CD4-positive, alpha-beta T cell treated with Interleukin-17A for 1 hour (primary cell): ENCODE data around the gene MAP4K2.
"Not testable (repeated sequence)": the region's sequence is repeated elsewhere in the genome, so short reads cannot be mapped to it uniquely, and the experiment has no call there.

Experiments used
- DNase-seq: peaks from one replicate; pipeline ENCODE4 v3.0.0-alpha.2; 2020

The MAP4K2 gene

DNA sequence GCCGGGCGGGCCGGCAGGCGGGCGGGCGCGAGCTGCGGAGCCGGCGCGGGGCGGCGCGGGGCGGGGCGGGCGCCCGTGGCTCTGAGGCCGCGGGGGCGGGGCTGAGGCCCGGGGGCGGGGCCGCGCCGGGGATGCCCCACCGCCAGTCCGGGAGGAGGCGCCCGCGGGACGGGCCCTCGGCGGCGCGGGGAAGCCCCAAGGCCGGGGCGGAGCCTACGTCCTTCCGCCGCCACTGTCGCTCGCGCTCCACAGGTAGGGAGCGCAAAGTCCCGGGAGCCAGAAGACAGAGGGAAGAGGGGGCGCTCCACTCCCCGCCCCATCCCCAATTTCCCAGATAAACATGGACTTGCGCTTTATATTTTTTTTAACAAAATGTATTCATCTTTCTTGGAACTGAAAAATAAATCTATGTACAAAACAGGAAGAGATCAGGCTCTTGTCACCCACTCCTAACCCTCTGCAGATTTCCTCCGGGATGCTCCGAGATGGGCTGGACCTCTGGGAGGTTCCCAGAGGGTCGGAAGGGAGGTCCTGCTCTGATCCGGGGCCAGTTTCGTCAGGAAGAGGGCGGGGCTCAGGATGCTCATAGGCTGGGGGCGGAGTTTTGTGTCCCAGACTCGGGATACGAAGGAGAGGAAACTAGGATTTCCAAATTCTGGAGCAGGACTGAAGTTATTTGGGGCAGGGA lies at the start of gene MAP4K2:
Gene MAP4K2, minus strand, starts transcription at position 57 of the 688 bp plus-strand sequence. CDS start 65 bp downstream, outside the sequence.
- DNase-seq: peak; percentile 88

DNA sequence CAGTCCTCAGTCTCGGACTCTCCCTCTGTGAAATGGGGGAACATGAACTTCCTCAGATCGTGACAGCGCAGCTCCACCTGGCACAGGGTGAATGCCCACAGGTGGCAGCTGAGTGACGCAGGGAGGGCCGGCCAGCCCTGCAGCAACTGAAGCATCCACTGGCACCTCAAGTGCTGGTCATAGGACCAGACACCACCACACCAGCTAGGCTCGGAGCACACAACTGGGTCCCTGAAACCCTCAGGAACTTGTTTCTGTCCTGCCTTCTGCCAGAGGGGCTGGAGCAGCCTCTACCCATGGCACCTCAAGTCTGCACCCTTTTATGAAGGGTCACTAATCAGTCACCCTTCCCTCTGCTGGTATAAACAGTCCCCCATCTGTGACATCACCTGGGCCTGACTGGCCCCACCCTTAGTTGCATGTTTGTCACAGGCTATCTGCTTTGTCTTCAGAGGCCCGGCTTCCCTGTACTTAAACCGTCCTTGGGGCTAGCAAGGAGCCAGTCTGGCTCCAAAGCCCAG lies 48.9 kb upstream of the MAP4K2 start:
- no peak for DNase-seq

DNA sequence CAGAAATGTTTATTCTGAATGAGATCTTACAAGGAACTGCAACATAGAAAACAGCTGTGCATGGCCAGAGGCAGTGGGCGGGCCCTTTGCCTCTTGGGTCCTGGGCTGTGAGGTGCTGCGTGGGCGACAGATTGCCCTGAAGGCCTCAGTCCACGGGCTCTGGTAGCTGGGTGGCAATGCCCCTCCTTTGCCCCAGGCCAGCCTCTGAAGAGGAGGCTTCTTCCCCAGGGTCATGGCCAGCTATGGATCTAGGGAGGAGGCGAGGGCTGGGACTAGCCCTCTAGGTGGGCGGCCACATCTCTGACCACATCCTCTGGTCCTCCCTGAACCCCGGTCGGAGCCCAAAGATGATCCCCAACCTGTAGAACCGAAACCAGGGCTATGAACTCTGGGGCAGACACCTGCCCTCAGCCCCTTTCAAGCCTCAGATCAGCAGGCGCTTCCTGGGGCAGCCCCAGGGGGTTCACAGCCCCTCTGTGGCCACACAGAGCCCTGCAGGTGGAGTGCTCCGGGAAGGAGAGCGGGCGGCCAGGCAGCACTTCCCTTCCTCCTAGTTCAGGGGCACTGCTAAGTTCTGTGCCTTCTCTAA lies 48.1 kb upstream of the MAP4K2 start:
- peak; percentile 76 for DNase-seq

DNA sequence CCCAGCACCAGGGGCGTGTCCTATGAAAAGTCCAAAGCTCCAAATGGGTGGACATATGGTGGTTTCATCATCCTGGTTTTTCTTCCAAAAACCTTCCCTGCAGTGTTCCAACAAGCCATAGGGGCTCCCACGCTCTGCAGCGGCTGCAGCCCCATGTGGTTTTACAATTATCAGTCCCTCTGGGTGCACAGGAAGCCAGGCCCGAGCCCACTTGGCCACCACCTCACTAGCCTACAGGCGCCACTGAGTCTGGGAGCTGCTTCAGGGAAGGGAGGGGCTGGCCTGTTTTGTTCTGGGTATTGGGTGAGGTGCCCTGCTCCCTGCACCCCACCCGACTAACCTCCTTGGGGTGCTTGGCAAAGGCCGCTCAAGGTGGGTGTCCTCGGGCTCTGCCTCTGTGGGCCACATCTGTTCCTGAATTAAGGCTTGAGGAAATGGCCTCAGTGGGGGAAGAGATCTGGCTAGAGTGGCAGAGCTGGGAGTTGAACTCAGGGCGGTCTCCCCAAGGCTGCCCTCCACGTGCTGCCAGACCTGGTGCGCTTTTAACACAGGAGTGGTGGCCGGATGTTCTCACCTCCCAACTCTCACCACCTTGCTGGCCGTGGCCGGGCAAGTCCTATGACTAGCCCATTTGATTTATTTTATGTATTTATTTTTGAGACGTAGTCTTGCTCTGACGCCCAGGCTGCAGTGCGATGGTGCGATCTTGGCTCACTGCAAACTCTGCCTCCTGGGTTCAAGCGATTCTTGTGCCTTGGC lies 46.8 kb upstream of the MAP4K2 start:
- DNase-seq: no peak

DNA sequence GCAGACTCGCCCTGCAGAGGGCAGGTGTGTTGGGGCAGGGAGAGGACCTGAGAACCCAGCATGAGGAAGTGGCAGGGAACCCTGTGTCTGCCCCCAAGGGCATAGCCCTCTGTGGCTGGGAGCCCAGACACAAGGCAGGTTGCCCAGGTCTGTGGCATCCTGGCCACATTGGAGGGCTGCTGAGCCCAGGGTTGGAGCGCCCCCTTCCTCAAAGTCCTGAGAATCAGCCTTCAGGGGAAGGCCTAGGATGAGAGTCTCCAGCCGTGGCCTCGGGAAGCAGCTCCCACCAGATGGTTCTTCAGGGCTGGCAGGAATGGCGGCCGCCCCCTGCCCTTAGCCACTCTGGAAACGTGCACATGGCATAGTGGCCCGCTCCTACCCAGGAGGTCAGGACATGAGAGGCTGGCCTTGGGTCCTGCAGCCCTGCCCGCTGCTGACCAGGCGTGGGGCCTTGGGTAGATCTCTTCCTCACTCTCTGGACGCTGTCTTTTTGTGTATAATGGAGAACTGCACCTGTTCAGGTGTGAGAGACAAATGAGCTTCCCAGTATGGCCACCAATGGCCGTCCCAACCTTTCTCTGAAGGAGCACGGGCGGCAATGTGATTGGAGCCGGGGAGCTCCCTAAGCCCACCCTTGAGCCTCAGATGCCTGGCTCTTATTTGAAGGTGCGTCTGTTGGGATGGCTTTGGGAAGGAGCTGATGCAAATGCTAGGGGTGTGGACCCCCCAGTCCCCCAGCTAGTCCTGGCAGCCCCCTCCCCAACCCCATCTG lies 46.0 kb upstream of the MAP4K2 start:
- peak; percentile 49 for DNase-seq

DNA sequence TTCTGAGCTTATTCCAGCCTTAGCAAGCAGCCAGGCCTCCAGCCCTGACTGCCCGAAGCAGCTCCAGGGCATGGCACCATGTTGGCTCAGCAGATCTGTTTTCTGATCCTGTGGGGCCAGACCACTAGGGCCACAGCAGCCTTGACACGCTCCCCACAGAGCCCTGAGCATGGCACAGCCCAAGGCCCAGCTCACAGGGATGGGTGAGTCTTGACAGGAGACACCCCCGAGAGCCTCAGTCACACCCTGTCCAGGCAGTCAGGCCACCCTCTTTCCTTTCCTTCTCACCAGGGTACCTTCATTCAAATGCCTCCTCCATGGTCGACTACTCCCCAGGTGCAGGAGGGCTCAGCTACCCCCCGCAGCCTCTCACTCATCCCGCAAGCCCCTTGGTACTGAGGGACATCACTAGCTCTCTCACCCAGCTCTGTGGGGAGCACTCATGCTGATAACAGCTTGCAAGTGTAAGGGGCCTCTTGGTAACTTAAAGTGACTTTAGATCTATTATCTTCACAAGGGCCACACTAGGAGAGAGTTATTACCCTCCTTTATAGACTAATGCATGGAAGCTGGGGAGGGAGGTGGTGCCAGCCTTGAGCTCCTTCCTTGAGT lies 45.3 kb upstream of the MAP4K2 start:
- DNase-seq: no peak

DNA sequence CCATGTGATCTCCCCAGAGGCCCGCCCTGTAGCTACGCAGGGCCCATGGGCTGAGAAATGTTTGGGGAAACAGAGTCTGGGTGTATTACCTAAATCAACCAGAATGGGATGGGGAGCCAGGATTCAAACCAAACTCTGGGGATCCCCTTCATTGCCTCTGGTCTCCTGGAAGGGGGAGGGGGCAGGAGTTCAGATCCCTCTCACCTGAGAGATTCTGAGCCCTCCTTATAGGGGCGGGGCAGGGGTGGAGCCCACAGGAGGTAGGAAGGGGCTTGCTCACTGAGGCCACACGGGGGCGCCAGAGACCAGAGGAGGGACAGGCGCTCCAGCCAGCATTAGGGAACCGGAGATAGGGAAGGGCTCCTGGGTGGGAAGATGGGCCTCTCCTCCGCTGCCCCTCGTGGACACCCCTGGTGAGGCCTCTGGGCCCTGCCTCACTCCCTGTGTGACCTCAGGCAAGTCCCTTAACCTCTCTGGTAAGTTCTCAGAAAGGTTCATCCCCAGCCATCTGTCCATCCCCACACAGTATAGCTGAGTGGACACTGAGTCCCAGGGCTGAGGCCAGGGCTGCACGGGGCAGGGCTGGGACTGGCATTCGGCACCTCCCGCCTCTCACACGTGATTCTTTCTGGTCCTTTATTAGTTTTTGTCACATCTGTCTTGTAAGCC lies 44.1 kb upstream of the MAP4K2 start:
- DNase-seq: peak; percentile 91

DNA sequence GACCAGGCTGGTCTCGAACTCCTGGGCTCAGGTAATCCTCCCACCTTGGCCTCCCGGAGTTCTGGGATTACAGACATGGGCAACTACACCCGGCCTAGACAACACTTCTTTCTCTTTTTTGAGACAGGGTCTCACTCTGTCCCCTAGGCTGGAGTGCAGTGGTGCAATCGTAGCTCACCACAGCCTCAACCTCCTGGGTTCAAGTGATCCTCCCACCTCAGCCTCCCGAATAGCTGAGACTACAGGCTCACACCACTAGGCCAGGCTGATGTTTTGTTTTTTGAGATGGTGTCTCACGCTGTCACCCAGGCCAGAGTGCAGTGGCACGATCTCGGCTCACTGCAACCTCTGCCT lies 42.7 kb upstream of the MAP4K2 start:
- not testable (repeated sequence) for DNase-seq

DNA sequence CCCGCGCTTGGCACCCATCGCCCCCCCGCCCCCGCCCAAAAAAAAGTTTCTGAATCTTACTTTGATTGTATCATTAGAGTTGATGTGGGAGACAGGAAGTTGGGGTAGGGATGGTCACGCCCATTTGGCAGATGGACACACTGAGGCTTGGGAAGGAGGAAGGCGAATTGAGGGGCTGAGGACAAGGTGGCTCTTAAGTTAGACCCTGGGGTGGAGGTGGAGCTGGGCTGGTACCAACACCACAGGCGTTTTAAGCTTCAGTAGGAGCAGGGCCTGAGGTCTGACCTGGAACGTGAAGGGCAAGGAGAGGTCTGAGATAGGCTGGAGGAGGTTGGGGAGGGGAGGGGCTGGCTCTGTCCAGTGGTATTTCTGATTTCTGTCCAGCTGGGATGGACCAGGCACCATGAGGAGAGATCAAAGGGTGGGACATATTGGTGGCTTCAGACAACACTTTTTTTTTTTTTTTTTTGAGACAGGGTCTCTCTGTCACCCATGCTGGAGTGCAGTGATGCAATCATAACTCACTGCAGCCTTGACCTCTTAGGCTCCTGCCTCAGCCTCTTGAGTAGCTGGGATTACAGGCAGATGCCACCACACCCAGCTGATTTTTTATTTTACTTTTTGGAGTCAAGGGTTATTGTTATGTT lies 42.2 kb upstream of the MAP4K2 start:
- no peak for DNase-seq

DNA sequence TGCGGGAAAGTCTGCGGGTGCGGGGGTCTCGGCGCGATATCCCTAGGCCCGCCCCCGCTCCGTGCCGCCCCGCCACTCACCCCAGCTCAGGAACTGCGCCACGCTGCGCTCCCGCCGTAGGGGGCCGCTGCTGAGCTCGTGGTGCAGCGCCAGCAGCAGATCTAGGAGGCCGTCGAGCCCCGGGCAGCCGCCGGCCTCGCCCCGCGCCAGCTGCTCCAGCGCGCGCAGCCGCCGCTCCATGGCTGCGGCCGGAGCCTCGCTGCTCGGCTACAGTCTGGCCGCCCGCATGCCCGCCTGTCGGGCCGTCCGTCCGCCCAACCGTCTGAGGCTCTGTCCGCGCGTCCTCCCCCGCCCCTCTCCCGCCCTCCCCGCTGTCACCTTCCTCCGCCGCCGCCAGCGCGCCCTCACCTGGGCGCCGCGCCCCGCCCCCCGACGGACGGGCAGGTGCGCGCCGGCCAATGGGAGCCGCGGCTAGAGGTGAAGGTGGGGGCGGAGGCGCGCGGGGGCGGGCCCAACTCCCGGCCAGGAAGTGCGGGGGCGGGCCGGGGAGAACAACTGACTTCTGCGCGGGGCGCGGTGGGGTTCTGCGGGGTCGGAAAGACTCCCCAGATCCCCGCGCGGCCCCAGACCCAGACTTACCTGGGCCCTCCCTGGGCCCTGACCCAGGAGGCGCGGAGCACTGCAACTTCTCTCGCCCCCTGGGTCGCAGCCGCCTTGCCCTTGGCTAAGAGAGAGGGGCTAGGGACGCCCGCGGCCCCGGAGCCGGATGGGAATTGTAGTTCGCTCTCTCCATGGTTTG lies 41.5 kb upstream of the MAP4K2 start, which contains the start of gene CDC42BPG:
Gene CDC42BPG, minus strand, starts transcription at position 324 of the 799 bp plus-strand sequence. Its CDS starts 84 bp downstream, at position 240.
- peak; percentile 82 for DNase-seq

DNA sequence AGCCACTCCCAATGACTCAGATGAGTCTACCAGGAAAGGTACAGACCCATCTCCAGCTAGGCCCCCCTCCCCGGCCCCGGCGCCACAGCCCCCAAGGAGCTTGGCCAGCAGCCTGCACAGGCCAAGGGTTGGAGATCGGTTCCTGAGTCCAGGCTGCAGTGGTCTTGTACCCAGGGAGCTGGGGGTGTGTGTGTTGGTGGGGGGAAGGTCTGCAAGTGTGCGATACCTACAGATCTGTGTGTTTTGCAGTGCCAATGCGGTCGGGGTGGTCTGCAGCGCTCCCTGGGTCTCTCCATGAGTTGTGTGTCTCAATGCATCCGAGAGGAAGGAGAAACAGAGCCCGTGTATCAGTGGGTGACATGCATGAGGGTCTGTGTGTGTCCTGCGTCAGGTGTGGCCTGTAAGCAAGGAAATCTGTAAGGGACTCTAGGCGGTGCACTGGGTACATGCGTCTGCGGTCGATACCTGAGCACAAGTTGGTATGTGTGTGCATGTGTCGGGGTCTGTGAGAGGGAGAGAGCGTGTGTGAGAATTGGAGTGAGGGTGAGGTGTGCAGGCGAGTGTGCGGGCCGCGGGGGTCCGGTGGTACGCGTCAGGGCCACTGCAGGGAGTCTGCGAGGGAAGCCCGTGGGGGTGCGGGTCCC lies 40.8 kb upstream of the MAP4K2 start:
- no peak for DNase-seq

DNA sequence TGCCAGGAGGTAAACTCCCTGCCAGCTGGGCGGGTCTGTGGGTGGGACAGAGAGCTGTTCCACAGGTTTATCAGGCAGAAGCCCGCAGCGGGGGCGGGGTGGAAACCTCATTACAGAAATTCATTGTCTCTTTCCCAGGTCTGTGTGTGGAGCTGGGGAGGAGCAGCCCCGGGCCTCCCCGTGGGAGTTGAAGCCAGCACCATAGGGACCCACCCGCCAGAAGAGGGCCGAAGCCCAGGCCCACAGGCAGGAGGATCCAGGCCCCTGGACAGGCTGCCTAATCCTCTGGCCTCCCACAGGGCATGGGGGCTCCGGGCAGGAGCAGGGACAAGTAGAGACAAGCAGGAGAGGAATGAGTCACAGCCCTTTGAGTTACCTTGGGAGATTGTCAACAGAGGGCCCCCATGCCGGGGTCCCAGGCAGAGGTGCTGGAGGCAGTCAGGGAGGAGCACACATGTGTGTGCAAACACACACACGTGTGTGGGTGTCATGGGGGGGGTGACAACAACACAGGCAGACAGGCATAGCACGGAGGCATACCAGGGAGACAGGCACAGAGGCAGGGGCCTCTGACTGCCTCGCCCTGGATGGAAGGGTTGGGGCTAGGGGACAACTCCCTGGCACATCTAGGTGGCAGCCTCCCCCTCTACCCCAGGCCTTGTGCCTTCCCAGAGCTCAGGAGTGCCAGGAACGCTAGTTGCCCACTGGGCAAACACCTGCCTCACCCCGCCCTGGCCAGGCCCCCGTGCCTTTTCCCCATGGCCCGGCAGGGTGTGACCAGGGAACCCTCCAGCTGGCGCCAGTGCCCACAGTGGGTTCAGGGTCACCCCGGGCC lies 40.1 kb upstream of the MAP4K2 start:
- DNase-seq: no peak

DNA sequence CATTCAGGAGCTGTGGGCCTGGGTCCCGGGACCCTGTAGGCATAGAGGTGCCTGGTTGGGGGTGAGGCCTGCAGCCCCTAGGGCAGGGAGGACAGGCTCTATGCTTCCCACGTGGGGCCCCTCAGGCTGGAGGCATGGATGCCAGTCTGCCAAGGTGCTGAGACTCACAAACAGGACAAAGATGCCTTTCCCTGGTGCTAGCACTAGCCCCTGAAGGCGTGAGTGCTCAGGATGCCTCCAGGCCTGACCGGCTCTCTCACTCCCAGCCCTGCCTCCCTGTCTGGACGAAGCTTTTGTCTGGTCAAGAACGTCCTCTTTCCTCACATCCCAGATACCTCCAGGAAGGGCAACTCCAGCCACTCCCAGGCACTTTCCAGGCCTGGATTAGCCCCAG lies 39.3 kb upstream of the MAP4K2 start:
- DNase-seq: no peak

DNA sequence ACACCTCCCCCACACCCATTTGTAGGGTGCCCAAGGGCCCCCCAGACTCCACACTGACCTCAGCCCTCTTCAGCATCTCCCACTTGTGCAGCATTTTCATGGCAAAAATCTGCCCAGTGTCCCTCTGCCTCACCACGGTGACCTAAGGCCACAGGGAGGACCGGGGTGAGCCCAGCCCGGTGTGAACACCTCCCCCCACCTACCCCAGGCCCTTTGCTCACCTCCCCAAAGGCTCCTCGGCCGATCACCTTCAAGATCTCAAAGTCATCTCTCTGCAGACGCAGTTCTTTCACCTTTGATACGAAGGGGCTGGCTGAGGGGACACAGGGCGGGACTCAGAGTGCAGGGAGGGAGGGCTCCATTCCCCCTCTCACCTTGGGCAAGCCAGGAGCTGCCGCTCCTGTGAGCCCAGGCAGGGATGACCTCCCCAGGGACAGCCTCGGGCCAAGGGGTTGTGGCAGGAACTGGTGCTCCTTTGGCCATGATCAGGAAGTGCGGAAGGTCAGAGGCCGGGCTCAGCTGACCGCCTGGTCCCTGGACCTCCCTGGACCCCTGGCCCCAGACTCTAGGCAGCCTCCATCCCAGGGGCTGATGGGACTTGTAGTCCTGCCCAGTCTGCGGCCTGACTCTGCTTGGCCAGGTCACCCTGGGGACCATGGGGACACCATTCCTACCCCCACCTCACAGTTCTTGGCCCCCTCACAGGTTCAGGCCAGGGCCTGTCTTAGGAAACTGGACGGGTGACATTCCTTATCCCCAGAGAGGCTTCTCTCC lies 38.8 kb upstream of the MAP4K2 start:
- no peak for DNase-seq

DNA sequence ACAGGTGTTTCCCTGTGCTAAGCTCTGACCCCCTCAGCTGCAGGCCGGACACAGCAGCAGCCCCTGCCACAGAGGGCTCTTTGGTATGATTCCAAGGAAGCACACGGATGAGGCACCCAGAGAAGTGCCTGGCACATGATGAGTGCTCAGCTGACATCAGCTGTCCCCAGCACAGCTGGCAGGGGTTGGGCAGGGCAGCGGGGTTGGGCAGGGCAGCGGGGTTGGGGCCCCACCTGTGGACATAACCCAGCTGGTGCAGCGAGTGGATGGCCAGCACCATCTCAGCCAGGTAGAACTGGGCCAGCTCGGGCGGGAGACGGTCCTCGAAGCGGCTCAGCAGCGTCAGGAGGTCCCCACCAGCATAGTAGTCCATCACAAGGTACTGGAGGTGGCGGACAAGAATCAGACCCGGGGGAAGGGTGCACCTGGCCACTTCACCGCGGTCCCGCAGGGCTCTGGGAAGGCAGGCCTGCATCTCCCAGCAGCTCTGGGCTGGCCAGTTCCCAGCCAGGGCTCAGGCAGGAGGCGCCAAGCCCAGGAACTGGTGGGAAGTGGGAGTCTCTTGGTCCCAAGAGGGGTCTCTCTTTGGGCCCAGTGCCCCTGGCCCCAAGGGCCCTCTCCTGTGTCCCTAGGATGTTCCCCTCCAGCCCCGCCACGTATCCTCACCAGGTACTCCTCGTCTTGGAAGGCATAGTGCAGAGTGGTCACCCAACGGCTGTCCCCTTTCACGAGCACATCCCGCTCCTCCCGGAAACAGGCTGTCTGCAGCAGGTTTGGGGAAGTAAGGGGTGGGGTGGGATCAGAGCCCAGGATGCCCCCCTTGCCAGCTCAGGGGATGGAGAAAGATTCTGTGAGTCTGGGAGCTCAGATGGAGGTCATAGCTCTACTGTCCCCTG lies 37.1 kb upstream of the MAP4K2 start:
- no peak for DNase-seq

DNA sequence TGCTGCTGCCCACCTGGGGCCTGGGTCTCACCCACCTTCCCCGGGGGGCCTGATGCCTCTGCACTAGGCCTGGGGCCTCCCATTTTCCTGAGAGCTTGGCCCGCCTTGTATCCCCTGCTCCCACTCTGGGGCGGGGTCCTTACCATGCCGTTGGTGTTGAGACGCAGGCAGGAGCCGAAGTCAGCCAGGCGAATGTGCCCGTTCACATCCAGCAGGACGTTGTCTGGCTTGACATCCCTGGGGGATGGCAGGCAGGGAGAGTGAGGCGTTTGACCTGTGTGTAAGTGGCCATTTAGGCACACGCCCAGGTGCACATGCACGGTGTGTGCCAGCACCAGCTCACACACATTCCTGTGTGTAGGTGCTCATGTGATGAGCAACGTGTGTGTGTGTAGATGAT lies 36.3 kb upstream of the MAP4K2 start:
- DNase-seq: no peak
